Right lobe of liver (tissue), 6 donors: ENCODE measurements around the gene KCNC1. TPM values are rescaled to one million over a fixed set of nuclear protein-coding genes. Genes with fewer than 3 reads are reported as not detected.

ENCODE experiments used
- ATAC-seq, 4 donors: fragments of 200-7000 bp; cut with Tn5 transposase; one replicate each; pipeline ENCODE4 v1.9.1; 2020; ENCODE audit warnings: mild to moderate bottlenecking in 4 of 4, moderate library complexity in 4 of 4
- DNase-seq, 3 donors: peaks; one replicate each; pipeline ENCODE4 v3.0.0-alpha.2; 2020
- H3K27ac ChIP-seq, 3 donors: fragments of 200-600 bp; one replicate each; pipeline ENCODE4 v1.8.0; 2022
- H3K27me3 ChIP-seq, 2 donors: fragments of 200-600 bp; one replicate each; pipeline ENCODE4 v1.8.0; 2022
- H3K36me3 ChIP-seq, 4 donors: fragments of 200-600 bp; sonication (generic) in 1 of 4; one replicate each; pipeline versions ENCODE4 v1.5.1 to v1.8.0; 2017 to 2022; ENCODE audit warnings: control low read depth in 1 of 4
- H3K4me1 ChIP-seq, 4 donors: fragments of 200-600 bp; sonication (generic) in 1 of 4; one replicate each; pipeline versions ENCODE4 v1.5.1 to v1.8.0; 2017 to 2022; ENCODE audit warnings: control low read depth in 1 of 4
- H3K4me3 ChIP-seq, 3 donors: fragments of 200-600 bp; one replicate each; pipeline ENCODE4 v1.8.0; 2022
- H3K9me3 ChIP-seq, 4 donors: fragments of 200-600 bp; sonication (generic) in 1 of 4; one replicate each; pipeline versions ENCODE4 v1.5.1 to v1.8.0; 2017 to 2022; ENCODE audit warnings: control low read depth in 1 of 4
- POLR2A ChIP-seq: fragments of 450-650 bp; IDR thresholded peaks from one replicate; pipeline ENCODE4 v1.6.1; 2017; ENCODE audit warnings: antibody characterized with exemption, mild to moderate bottlenecking
- WGBS: methylation state at CpG from one replicate; pipeline ENCODE4 v1.1.6; 2018; ENCODE audit warnings: low coverage, low lambda C conversion rate; ENCODE audit not compliant: insufficient coverage; ENCODE audit errors: missing lambda C conversion rate; 5-methylcytosine and 5-hydroxymethylcytosine counted together
- intact Hi-C, 2 donors: fragments of 100-400 bp; cut with DNase I; formaldehyde crosslinking; loops; one replicate each; pipeline versions ENCODE4 v1.11.2 to v1.14.1; 2022
- long read RNA-seq: library from polyadenylated mRNA; unstranded; transcript quantifications from one replicate; pipeline ENCODE4 v2.0.0, GENCODE V29; 2019
- total RNA-seq, 6 experiments: library from RNA; depleted of rRNA in 2 of 6; stranded (reverse); fragments of >200 nt in 2 of 6; fragmentation: NEBNext Ultra II Directional in 3 of 6; extraction: Animal tissue kit (Norgen Biotek cat#: 25700) in 3 of 6; gene quantifications; one replicate each; pipeline versions ENCODE4 v1.1.0 to v1.2.4, GENCODE V29; 2016 to 2023
- TF ChIP-seq, protein P1 (sequence below), 4 donors: fragments of 200-600 bp in 3 of 4; fragments of 450-650 bp in 1 of 4; IDR thresholded peaks; one replicate each; pipeline versions ENCODE4 v1.5.1 to v1.8.0; 2016 to 2022; ENCODE audit warnings: antibody characterized with exemption in 4 of 4, mild to moderate bottlenecking in 2 of 4
- donor health status: DM: no; HTN: yes; CAD: no.
- donor health status: DM: no; HTN: no; CAD: no.
- donor health status: DM: no; HTN: no; CAD: no.
- donor health status: DM: no; HTN: yes; CAD: no.
- donor health status: DM: no; HTN: yes; CAD: no.

KCNC1 gene
- not detected for total RNA-seq
- long read RNA-seq, partial matches to known transcripts, result 0 of 1 reads
- long read RNA-seq, other reads (novel, unspliced or antisense), result 1 of 1 reads

DNA sequence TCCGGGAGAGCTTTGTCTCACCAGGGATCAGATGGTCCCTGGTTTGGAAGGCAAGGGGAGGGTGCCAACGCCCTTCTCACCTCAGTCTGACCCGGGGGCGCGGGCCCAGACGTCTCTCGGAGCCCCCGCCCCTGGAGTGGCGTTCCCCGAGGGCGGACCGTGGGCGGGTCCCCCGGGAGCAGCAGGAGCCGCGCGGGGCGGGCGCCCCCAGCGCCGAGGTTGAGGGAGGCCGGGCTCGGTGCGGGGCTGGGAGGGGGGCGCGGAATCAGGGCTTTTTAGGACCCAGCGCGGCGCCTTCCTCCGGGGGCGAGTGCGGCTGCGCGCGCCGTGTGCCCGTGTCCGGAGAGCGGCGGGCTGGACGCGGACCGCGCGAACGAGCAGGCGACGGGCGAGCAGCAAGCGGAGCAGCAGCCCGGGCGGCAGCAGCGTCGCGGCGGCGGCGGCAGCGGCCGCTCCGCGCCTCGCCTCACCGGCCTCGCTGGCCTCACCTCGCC is at the start of gene KCNC1:
Gene KCNC1 (plus strand): TSS at position 364 of the 494 bp plus-strand sequence. CDS start 1,222 bp downstream, outside the sequence.
- H3K27me3 ChIP-seq, result peaks cover 0 to 12% of the 10 kb centered on the region in 2 donors

GRCh38 chr11:17686231-17686980 is 48.2 kb upstream of the KCNC1 start:
- TF ChIP-seq POLR2A, result no peak
- TF ChIP-seq, protein P1, sequence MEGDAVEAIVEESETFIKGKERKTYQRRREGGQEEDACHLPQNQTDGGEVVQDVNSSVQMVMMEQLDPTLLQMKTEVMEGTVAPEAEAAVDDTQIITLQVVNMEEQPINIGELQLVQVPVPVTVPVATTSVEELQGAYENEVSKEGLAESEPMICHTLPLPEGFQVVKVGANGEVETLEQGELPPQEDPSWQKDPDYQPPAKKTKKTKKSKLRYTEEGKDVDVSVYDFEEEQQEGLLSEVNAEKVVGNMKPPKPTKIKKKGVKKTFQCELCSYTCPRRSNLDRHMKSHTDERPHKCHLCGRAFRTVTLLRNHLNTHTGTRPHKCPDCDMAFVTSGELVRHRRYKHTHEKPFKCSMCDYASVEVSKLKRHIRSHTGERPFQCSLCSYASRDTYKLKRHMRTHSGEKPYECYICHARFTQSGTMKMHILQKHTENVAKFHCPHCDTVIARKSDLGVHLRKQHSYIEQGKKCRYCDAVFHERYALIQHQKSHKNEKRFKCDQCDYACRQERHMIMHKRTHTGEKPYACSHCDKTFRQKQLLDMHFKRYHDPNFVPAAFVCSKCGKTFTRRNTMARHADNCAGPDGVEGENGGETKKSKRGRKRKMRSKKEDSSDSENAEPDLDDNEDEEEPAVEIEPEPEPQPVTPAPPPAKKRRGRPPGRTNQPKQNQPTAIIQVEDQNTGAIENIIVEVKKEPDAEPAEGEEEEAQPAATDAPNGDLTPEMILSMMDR (IDR thresholded peaks at IDR 0.05), result no peak
- no peak overlapping the region for H3K27ac ChIP-seq
- H3K4me1 ChIP-seq, result no peaks in the 10 kb centered on the region
- H3K36me3 ChIP-seq, result no peaks in the 10 kb centered on the region
- intact Hi-C loops, result no loop called here
- 60% methylated on average over 5 of the region's 8 CpGs for WGBS
- no peak for ATAC-seq
- no peak for DNase-seq
- no peaks in the 10 kb centered on the region for H3K27me3 ChIP-seq
- H3K9me3 ChIP-seq, result no peaks in the 10 kb centered on the region
- H3K4me3 ChIP-seq, result no peak overlapping the region

More for the DNA sequence above, at the start of gene KCNC1:
- no peak for TF ChIP-seq POLR2A
- TF ChIP-seq, protein P1 (IDR thresholded peaks at IDR 0.05), result no peak
- no CpG with 5 or more reads among the region's 66 CpGs for WGBS
- DNase-seq (peak in 1 of 3 donors; percentile 37), ATAC-seq (peak; percentile 10 to 43 (median 36))
- Histone ChIP-seq H3K27ac (no peak within 1 kb of the TSS), H3K36me3 (no peaks in the 10 kb centered on the region), H3K4me3 (peak within 1 kb of the TSS in 2 of 3 donors; percentile 28 to 46), H3K9me3 (no peaks in the 10 kb centered on the region), H3K4me1 (peaks cover 0 to 15% (median 3%) of the 10 kb centered on the region in 4 donors)
- intact Hi-C loops, result no loop called here

- no peak overlapping the region for H3K27ac ChIP-seq
- no peaks in the 10 kb centered on the region for H3K9me3 ChIP-seq
- TF ChIP-seq, protein P1 (IDR thresholded peaks at IDR 0.05), result no peak
- no peak for TF ChIP-seq POLR2A
- no peak overlapping the region for H3K4me3 ChIP-seq
- H3K4me1 ChIP-seq, result no peaks in the 10 kb centered on the region
- H3K27me3 ChIP-seq, result no peaks in the 10 kb centered on the region
- ATAC-seq, result no peak
- 86% methylated on average over 5 of the region's 18 CpGs for WGBS
- intact Hi-C loops, result no loop called here
- no peaks in the 10 kb centered on the region for H3K36me3 ChIP-seq
- no peak for DNase-seq
Measured at GRCh38 chr11:17687946-17688670, 46.5 kb upstream of the KCNC1 start.

DNA sequence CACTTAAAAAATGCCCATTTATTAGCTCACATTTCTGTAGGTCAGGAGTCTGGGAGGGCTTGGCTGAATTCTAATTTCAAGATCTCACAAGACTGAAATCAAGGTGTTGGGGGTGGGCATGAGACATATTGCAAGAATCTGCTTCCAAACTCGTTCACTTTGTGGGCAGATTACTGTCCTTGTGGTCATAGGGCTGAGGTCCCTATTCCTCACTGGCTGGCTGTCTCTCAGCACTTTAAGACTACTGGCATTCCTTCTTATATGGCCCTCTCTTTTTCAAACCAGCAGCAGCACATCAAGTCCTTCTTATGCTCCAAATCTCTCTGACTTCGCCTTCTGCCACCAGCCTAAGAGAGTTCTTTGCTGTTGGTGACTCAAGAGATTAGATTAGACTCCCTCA is 43.0 kb upstream of the KCNC1 start:
- Histone ChIP-seq H3K27ac (no peak overlapping the region), H3K27me3 (peaks cover 0 to 5% of the 10 kb centered on the region in 2 donors), H3K9me3 (no peaks in the 10 kb centered on the region), H3K4me1 (no peaks in the 10 kb centered on the region), H3K4me3 (no peak overlapping the region), H3K36me3 (no peaks in the 10 kb centered on the region)
- no peak for ATAC-seq
- 19% methylated on average over 2 of the region's 2 CpGs for WGBS
- intact Hi-C loops, result no loop called here
- DNase-seq, result no peak
- TF ChIP-seq, protein P1 (IDR thresholded peaks at IDR 0.05), result no peak
